ENCODE measurements around the gene COX15.

- TF ChIP-seq CTCF (IDR thresholded peaks at IDR 0.05) (no peak), RAD21 (conservative IDR thresholded peaks at IDR 0.05 in 1 of 2, IDR thresholded peaks at IDR 0.05 in 1 of 2) (no peak), POLR2A (IDR thresholded peaks at IDR 0.05; ENCODE audit: low read length) (no peak), POLR2AphosphoS2 (conservative IDR thresholded peaks at IDR 0.05; ENCODE audit: low read length) (no peak), PBX3 (IDR thresholded peaks at IDR 0.05) (no peak), CEBPB (IDR thresholded peaks at IDR 0.05) (no peak), NFE2L2 (conservative IDR thresholded peaks at IDR 0.05; ENCODE audit: low read length) (no peak), REST (IDR thresholded peaks at IDR 0.05) (no peak), SREBF2 (IDR thresholded peaks at IDR 0.05) (no peak), RCOR1 (IDR thresholded peaks at IDR 0.05; ENCODE audit: low read depth, low read length) (no peak), BHLHE40 (IDR thresholded peaks at IDR 0.05; ENCODE audit: low read depth, low read length) (no peak), CBX2 (IDR thresholded peaks at IDR 0.05; ENCODE audit: borderline replicate concordance, low read depth) (no peak), E2F6 (IDR thresholded peaks at IDR 0.05; ENCODE audit: borderline replicate concordance, low read depth) (no peak)
Observed at GRCh38 chr10:99733366-99733765, 1.4 kb upstream of the COX15 start.

Data from A549 (cell line).